MM.1S (cell line): ENCODE results near the gene WNT5A.

ENCODE experiments used
- EZH2 ChIP-seq: fragments of 300-600 bp; sonication (generic); optimal IDR thresholded peaks from 2 replicates; pipeline ENCODE3; 2017; ENCODE audit warnings: low read depth, mild to moderate bottlenecking, antibody characterized with exemption, low read length, mixed read lengths
- TF ChIP-seq, protein P1 (sequence below): fragments of 300-600 bp; sonication (generic); IDR thresholded peaks from 2 replicates; pipeline ENCODE4 v1.5.1; 2016; ENCODE audit warnings: antibody characterized with exemption, low read length, mixed read lengths

DNA sequence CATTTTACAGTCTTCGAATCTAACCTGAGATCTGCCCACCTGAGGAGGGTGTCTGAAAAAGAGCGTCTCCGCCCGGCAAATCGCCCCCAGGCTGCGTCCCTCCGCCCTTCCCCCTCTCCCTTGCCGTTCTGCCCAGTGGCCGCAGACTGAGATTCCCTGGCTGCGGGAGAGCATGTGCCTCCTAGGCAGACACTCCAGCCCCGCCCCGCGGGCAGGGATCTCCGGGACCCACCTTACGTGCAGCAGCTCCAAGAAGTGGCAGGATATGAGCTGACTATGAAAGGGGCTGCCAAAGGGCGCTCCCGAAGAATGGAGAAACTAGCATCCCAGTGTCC is 2.7 kb upstream of the WNT5A start:
- TF ChIP-seq, protein P1, sequence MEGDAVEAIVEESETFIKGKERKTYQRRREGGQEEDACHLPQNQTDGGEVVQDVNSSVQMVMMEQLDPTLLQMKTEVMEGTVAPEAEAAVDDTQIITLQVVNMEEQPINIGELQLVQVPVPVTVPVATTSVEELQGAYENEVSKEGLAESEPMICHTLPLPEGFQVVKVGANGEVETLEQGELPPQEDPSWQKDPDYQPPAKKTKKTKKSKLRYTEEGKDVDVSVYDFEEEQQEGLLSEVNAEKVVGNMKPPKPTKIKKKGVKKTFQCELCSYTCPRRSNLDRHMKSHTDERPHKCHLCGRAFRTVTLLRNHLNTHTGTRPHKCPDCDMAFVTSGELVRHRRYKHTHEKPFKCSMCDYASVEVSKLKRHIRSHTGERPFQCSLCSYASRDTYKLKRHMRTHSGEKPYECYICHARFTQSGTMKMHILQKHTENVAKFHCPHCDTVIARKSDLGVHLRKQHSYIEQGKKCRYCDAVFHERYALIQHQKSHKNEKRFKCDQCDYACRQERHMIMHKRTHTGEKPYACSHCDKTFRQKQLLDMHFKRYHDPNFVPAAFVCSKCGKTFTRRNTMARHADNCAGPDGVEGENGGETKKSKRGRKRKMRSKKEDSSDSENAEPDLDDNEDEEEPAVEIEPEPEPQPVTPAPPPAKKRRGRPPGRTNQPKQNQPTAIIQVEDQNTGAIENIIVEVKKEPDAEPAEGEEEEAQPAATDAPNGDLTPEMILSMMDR: no peak
- no peak for TF ChIP-seq EZH2
